Prostate gland (tissue), 2 donors: ENCODE data around the gene SELE. TPM values are rescaled to one million over a fixed set of nuclear protein-coding genes. Genes with fewer than 3 reads are reported as not detected.
"Not testable (repeated sequence)": the region's sequence is repeated elsewhere in the genome, so short reads cannot be mapped to it uniquely, and the experiment has no call there.

Experiments used
- DNase-seq: peaks from one replicate; pipeline ENCODE4 v3.0.0-alpha.2; 2019; ENCODE audit warnings: low spot score
- H3K27ac ChIP-seq, 2 donors: fragments of 200-600 bp; sonication (generic); 2 replicates each; pipeline ENCODE4 v1.5.1; 2017 to 2019
- H3K27me3 ChIP-seq: fragments of 200-600 bp; sonication (generic); replicated peaks from 2 replicates; pipeline ENCODE4 v1.5.1; 2019; ENCODE audit not compliant: insufficient read depth
- H3K36me3 ChIP-seq, 2 donors: fragments of 200-600 bp; sonication (generic); 1 replicate in 1 of 2; 2 replicates in 1 of 2; pipeline versions ENCODE4 v1.5.1 to v1.8.1; 2017 to 2019
- H3K4me1 ChIP-seq: fragments of 200-600 bp; sonication (generic); replicated peaks from 2 replicates; pipeline ENCODE4 v1.5.1; 2019
- H3K4me3 ChIP-seq, 2 donors: fragments of 200-600 bp; sonication (generic); 2 replicates each; pipeline ENCODE4 v1.5.1; 2017 to 2019
- H3K9me3 ChIP-seq: fragments of 200-600 bp; sonication (generic); 2 replicates; pipeline ENCODE4 v1.5.1; 2017
- POLR2A ChIP-seq: fragments of 450-650 bp; IDR thresholded peaks from one replicate; pipeline ENCODE4 v1.6.1; 2016; ENCODE audit warnings: antibody characterized with exemption, mild to moderate bottlenecking
- POLR2AphosphoS5 ChIP-seq: sonication (generic); formaldehyde crosslinking; IDR thresholded peaks from one replicate; pipeline ENCODE4 v1.6.1; 2017; ENCODE audit warnings: antibody characterized with exemption
- WGBS: methylation state at CpG from one replicate; pipeline ENCODE4 v1.1.5; 2018; 5-methylcytosine and 5-hydroxymethylcytosine counted together
- intact Hi-C: fragments of 100-400 bp; cut with DNase I; formaldehyde crosslinking; loops from one replicate; pipeline ENCODE4 v1.14.2; 2022
- total RNA-seq, 2 donors: library from RNA; depleted of rRNA; stranded (reverse); fragments of >200 nt; gene quantifications; one replicate each; pipeline ENCODE4 v1.1.0, GENCODE V29; 2016
- TF ChIP-seq, protein P1 (sequence below), 4 experiments: fragments of 200-600 bp in 2 of 4; fragments of 450-650 bp in 2 of 4; sonication (generic) in 2 of 4; IDR thresholded peaks; 1 replicate in 3 of 4; 2 replicates in 1 of 4; pipeline ENCODE4 v1.5.1; 2016 to 2019; ENCODE audit warnings: antibody characterized with exemption in 4 of 4, mild to moderate bottlenecking in 2 of 4, moderate library complexity in 2 of 4

The SELE gene
- total RNA-seq, 2 donors from 2014 or later: 1.7 to 3.0 TPM

DNA sequence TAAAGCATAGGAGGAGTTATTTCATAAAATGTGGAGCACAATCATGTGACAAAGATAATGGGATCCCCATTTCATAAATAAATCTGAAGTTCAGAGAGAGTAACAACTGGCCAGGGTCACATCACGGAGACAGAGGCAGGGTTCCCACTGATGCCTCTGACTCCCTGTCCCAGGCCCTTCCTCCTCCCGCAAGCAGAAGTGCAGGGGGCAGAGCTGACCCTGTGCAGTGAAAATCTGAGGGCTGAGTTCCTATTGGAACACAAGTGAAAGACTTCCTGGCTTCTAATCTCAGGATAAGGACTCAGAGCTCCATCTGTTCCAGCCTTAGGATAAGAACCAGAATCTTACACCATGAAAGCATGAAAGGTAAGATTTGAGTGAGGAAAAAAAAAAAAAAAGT, 44.5 kb downstream of the SELE start:
- H3K4me1 ChIP-seq: no peaks in the 10 kb centered on the region
- 79% methylated on average over 2 of the region's 2 CpGs for WGBS
- H3K9me3 ChIP-seq: no peaks in the 10 kb centered on the region
- intact Hi-C loops: no loop called here
- TF ChIP-seq, protein P1, sequence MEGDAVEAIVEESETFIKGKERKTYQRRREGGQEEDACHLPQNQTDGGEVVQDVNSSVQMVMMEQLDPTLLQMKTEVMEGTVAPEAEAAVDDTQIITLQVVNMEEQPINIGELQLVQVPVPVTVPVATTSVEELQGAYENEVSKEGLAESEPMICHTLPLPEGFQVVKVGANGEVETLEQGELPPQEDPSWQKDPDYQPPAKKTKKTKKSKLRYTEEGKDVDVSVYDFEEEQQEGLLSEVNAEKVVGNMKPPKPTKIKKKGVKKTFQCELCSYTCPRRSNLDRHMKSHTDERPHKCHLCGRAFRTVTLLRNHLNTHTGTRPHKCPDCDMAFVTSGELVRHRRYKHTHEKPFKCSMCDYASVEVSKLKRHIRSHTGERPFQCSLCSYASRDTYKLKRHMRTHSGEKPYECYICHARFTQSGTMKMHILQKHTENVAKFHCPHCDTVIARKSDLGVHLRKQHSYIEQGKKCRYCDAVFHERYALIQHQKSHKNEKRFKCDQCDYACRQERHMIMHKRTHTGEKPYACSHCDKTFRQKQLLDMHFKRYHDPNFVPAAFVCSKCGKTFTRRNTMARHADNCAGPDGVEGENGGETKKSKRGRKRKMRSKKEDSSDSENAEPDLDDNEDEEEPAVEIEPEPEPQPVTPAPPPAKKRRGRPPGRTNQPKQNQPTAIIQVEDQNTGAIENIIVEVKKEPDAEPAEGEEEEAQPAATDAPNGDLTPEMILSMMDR (IDR thresholded peaks at IDR 0.05): no peak
- TF ChIP-seq POLR2A (no peak), POLR2AphosphoS5 (no peak)
- no peak overlapping the region for H3K4me3 ChIP-seq
- DNase-seq: no peak
- no peak overlapping the region for H3K27ac ChIP-seq
- no peaks in the 10 kb centered on the region for H3K36me3 ChIP-seq
- no peaks in the 10 kb centered on the region for H3K27me3 ChIP-seq

DNA sequence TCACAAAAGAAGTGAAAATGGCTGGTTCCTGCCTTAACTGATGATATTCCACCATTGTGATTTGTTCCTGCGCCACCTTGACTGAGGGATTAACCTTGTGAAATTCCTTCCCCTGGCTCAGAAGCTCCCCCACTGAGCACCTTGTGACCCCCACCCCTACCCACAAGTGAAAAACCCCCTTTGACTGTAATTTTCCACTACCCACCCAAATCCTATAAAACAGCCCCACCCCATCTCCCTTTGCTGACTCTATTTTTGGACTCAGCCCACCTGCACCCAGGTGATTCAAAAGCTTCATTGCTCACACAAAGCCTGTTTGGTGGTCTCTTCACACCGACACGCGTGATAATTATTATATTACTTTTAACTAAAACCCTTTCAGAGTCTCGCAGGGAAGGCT, 45.5 kb downstream of the SELE start:
- H3K4me3 ChIP-seq, H3K36me3 ChIP-seq, H3K27ac ChIP-seq, H3K4me1 ChIP-seq, intact Hi-C loops, H3K27me3 ChIP-seq, DNase-seq, H3K9me3 ChIP-seq: not testable (repeated sequence)
- 94% methylated on average over 5 of the region's 5 CpGs for WGBS

DNA sequence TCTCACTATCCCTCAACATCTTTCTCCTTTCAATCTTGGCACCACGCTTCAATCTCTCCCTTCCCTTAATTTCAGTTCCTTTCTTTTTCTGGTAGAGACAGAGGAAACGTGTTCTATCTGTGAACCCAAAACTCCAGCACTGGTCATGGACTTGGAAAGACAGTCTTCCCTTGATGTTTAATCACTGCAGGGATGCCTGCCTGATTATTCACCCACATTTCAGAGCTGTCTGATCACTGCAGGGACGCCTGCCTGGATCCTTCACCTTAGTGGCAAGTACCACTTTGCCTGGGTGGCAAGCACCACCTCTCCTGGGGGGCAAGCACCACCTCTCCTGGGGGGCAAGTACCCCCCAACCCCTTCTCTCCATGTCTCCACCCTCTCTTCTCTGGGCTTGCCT, 50.2 kb downstream of the SELE start:
- TF ChIP-seq POLR2A (no peak), POLR2AphosphoS5 (no peak)
- TF ChIP-seq, protein P1 (IDR thresholded peaks at IDR 0.05): no peak
- 86% methylated on average over 3 of the region's 3 CpGs for WGBS
- H3K9me3 ChIP-seq: no peaks in the 10 kb centered on the region
- intact Hi-C loops: no loop called here
- no peak overlapping the region for H3K4me3 ChIP-seq
- no peaks in the 10 kb centered on the region for H3K27me3 ChIP-seq
- no peaks in the 10 kb centered on the region for H3K4me1 ChIP-seq
- no peak for DNase-seq
- no peaks in the 10 kb centered on the region for H3K36me3 ChIP-seq
- H3K27ac ChIP-seq: no peak overlapping the region

DNA sequence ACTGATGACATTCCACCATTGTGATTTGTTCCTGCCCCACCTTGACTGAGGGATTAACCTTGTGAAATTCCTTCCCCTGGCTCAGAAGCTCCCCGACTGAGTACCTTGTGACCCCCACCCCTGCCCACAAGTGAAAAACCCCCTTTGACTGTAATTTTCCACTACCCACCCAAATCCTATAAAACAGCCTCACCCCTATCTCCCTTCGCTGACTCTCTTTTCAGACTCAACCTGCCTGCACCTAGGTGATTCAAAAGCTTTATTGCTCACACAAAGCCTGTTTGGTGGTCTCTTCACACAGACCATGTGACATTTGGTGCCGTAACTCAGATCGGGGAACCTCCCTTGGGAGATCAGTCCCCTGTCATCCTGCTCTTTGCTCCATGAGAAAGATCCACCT, 50.7 kb downstream of the SELE start:
- H3K4me3 ChIP-seq, H3K27me3 ChIP-seq, DNase-seq, H3K9me3 ChIP-seq, intact Hi-C loops, H3K4me1 ChIP-seq, H3K27ac ChIP-seq, H3K36me3 ChIP-seq: not testable (repeated sequence)
- WGBS: 73% methylated on average over 4 of the region's 4 CpGs

DNA sequence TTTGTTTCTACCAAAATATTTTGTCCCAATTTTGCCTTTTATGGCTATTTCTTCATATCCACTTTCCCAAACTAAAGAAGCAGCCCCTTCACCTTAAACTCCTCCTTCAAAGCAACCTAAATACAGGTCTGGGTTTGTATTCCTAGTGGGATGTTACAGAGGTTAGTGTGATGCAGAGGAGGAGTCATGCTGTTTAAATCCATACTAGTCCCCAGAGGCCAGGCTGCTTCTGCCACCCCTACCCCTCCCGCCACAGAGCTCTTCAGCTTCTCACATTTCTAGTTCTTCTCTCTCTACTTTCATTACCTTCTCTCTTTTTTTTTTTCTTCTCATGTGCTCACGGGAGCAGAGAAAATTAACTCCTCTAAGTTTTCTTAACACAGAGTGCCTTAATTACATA, 51.8 kb downstream of the SELE start:
- no peak for TF ChIP-seq POLR2A
- TF ChIP-seq, protein P1 (IDR thresholded peaks at IDR 0.05): no peak
- TF ChIP-seq POLR2AphosphoS5: no peak
- H3K4me3 ChIP-seq: no peak overlapping the region
- no peak overlapping the region for H3K27ac ChIP-seq
- 41% methylated on average over 2 of the region's 2 CpGs for WGBS
- no peak for DNase-seq
- no peaks in the 10 kb centered on the region for H3K36me3 ChIP-seq
- no peaks in the 10 kb centered on the region for H3K9me3 ChIP-seq
- no peaks in the 10 kb centered on the region for H3K27me3 ChIP-seq
- intact Hi-C loops: no loop called here
- no peaks in the 10 kb centered on the region for H3K4me1 ChIP-seq

DNA sequence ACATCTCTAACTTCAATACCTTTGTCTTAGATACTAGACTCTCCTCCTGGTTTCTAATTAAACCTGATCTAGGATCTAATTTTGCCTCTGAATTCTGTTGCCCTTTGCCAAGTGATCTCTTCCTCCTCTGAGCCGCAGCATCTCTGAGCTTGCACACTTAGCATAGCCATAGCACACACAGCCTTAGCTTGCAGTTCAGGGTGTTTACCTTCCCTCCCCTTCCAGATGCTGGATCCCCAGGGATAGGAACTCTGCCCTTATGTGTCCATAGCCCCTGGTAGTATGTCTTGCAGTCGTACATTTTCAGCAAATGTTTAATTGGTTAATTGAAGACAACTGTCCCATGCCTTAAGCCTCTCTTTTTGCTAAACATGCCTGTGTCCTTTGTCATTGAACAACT, 52.7 kb downstream of the SELE start:
- H3K4me3 ChIP-seq: no peak overlapping the region
- no peaks in the 10 kb centered on the region for H3K36me3 ChIP-seq
- H3K9me3 ChIP-seq: no peaks in the 10 kb centered on the region
- 25% methylated on average over 2 of the region's 2 CpGs for WGBS
- no peaks in the 10 kb centered on the region for H3K27me3 ChIP-seq
- intact Hi-C loops: no loop called here
- TF ChIP-seq POLR2A: no peak
- TF ChIP-seq POLR2AphosphoS5: no peak
- TF ChIP-seq, protein P1 (IDR thresholded peaks at IDR 0.05): no peak
- no peak overlapping the region for H3K27ac ChIP-seq
- DNase-seq: no peak
- H3K4me1 ChIP-seq: no peaks in the 10 kb centered on the region
